Neutrophil (primary cell): Measurements from ENCODE around the gene LRRC74B.
"Not testable (repeated sequence)": the region's sequence is repeated elsewhere in the genome, so short reads cannot be mapped to it uniquely, and the experiment has no call there.

Experiments used
- H3K27ac ChIP-seq: fragments of 200-600 bp; sonication (generic); 2 replicates; pipeline ENCODE4 v1.5.1; 2016; ENCODE audit warnings: mild to moderate bottlenecking, moderate library complexity
- H3K27me3 ChIP-seq: fragments of 200-600 bp; sonication (generic); 2 replicates; pipeline ENCODE4 v1.6.0; 2016; ENCODE audit warnings: mild to moderate bottlenecking
- H3K36me3 ChIP-seq: fragments of 200-600 bp; sonication (generic); 2 replicates; pipeline ENCODE4 v1.5.1; 2017
- H3K4me1 ChIP-seq, 2 experiments: fragments of 200-600 bp in 1 of 2; sonication (generic) in 1 of 2; 1 replicate in 1 of 2; 2 replicates in 1 of 2; pipeline versions ENCODE4 v1.5.1 to v1.6.1; 2013 to 2016; ENCODE audit warnings: low read depth in 1 of 2, low read length in 1 of 2, mild to moderate bottlenecking in 1 of 2, moderate library complexity in 1 of 2; ENCODE audit not compliant: control insufficient read depth in 1 of 2, insufficient read depth in 1 of 2
- H3K4me3 ChIP-seq, 2 experiments: fragments of 200-600 bp in 1 of 2; sonication (generic) in 1 of 2; 1 replicate in 1 of 2; 2 replicates in 1 of 2; pipeline ENCODE4 v1.5.1; 2013 to 2016; ENCODE audit warnings: low read depth in 1 of 2, low read length in 1 of 2, mild to moderate bottlenecking in 1 of 2, moderate library complexity in 1 of 2
- H3K9me3 ChIP-seq: fragments of 200-600 bp; sonication (generic); 2 replicates; pipeline ENCODE4 v1.5.1; 2016
- CTCF ChIP-seq: fragments of 200-600 bp; sonication (generic); IDR thresholded peaks from 2 replicates; pipeline ENCODE4 v1.5.1; 2016; ENCODE audit warnings: antibody characterized with exemption

Gene LRRC74B

GRCh38 chr22:21070690-21071615, 25.2 kb downstream of the LRRC74B start:
- Histone ChIP-seq H3K36me3 (no peaks in the 10 kb centered on the region), H3K27ac (no peak overlapping the region), H3K9me3 (no peaks in the 10 kb centered on the region), H3K4me1 (no peaks in the 10 kb centered on the region), H3K4me3 (no peak overlapping the region), H3K27me3 (peaks cover 1% of the 10 kb centered on the region)
- TF ChIP-seq CTCF: no peak

- not testable (repeated sequence) for H3K9me3 ChIP-seq
Observed at GRCh38 chr22:21071796-21072195, 26.1 kb downstream of the LRRC74B start.

GRCh38 chr22:21073023-21073422, 27.3 kb downstream of the LRRC74B start:
- H3K27me3 ChIP-seq: no peaks in the 10 kb centered on the region
- TF ChIP-seq CTCF: no peak
- no peaks in the 10 kb centered on the region for H3K36me3 ChIP-seq
- no peak overlapping the region for H3K27ac ChIP-seq
- H3K4me3 ChIP-seq: no peak overlapping the region
- no peaks in the 10 kb centered on the region for H3K4me1 ChIP-seq
- H3K9me3 ChIP-seq: no peaks in the 10 kb centered on the region

More at GRCh38 chr22:21071796-21072195, 26.1 kb downstream of the LRRC74B start:
- H3K4me1 ChIP-seq, H3K27ac ChIP-seq, H3K4me3 ChIP-seq, H3K27me3 ChIP-seq, H3K36me3 ChIP-seq: not testable (repeated sequence)

DNA sequence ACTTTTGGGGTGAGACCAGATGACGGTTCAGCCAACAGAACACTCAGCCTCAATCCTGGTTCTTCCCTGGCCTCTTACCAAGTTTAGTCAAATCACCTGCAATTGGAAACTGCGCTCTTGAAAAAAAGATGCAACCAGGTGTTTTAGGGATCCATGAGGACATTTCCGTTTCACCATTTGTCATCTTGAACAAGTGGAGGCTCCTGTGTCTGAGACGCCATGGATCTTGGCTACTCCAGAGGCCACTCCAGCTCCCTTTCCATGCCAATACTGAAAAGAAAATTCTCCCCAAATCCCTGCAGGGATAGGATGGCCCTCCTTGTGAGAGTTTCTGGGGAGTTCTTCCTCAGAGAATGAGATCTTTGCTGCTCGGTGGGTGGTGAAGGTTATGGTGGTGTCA, 27.7 kb downstream of the LRRC74B start:
- no peaks in the 10 kb centered on the region for H3K4me1 ChIP-seq
- no peaks in the 10 kb centered on the region for H3K9me3 ChIP-seq
- no peak for TF ChIP-seq CTCF
- no peaks in the 10 kb centered on the region for H3K36me3 ChIP-seq
- no peak overlapping the region for H3K27ac ChIP-seq
- no peaks in the 10 kb centered on the region for H3K27me3 ChIP-seq
- H3K4me3 ChIP-seq: no peak overlapping the region

DNA sequence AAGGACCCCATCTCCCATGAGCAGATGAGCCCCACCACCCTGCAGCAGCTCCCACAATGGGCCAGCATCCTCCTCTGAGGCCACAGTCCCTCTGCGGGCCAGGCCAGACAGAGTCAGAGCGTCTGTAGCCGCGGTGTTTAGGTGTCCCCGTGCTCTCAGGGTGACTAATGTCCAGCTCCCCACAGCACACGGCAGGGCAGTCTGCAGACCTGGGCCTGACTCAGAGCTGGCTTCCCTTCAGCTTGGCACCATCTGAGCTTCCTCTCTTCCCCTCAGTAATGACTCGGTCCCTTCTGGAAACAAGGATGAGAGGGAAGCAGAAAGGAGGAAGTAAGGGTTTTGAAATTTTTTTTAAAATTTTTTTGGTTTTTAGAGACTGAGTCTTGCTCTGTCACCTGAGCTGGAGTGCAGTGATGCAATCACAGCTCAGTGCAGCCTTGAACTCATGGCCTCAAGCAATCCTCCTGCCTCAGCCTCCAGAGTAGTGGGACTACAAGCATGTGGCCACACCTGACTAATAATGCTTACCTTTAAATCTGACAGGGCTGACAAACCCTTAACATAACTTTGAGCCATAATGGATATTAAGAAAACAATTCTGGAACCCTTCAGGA, 28.5 kb downstream of the LRRC74B start:
- Histone ChIP-seq H3K4me1 (no peaks in the 10 kb centered on the region), H3K36me3 (no peaks in the 10 kb centered on the region), H3K27me3 (no peaks in the 10 kb centered on the region), H3K27ac (no peak overlapping the region), H3K4me3 (no peak overlapping the region), H3K9me3 (no peaks in the 10 kb centered on the region)
- no peak for TF ChIP-seq CTCF

DNA sequence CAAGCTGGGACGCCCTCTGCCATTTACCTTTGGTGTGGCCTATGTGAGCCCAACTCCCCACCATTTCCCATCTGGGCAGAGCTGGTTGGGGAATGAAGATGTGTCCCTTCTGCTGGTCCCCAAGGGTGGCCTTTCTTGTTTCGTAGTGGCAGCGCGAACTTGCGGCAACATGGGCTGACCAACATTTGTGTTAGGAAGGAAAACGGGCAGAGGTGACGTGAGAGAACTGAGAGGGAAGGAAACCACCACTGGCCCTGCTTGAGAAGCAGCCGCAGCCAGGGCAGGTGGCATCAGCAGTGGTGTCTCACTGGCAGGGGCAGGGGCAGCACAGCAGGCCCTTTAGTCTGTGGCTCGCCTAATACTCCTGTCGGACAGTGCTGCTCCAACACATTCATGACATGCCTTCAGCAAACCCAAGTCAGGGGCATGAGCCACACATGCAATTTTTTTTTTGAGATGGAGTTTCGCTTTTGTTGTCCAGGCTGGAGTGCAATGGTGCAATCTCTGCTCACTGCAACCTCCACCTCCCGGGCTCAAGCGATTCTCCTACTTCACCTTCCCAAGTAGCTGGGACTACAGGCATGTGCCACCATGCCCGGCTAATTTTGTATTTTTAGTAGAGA, 29.9 kb downstream of the LRRC74B start:
- no peak for TF ChIP-seq CTCF
- Histone ChIP-seq H3K4me3 (no peak overlapping the region), H3K27me3 (no peaks in the 10 kb centered on the region), H3K9me3 (no peaks in the 10 kb centered on the region), H3K4me1 (no peaks in the 10 kb centered on the region), H3K36me3 (no peaks in the 10 kb centered on the region), H3K27ac (no peak overlapping the region)
